IPS-18c (cell line): Measurements from ENCODE around the gene JUNB.

ENCODE experiments used
- H3K4me3 ChIP-seq: 2 replicates; pipeline ENCODE4 v1.7.0; 2013; ENCODE audit warnings: low read depth, mild to moderate bottlenecking, low read length, moderate library complexity; ENCODE audit not compliant: insufficient read depth
- H3K9me3 ChIP-seq: one replicate; pipeline ENCODE4 v1.6.1; 2013; ENCODE audit warnings: mild to moderate bottlenecking, low read length, moderate library complexity; ENCODE audit not compliant: control insufficient read depth, insufficient read depth

Gene JUNB

GRCh38 chr19:12767666-12768065, 23.6 kb upstream of the JUNB start:
- no peaks in the 10 kb centered on the region for H3K9me3 ChIP-seq
- no peak overlapping the region for H3K4me3 ChIP-seq

GRCh38 chr19:12769689-12770088, 21.6 kb upstream of the JUNB start:
- 0 out of 2 replicates have a peak overlapping the region, but pooled peaks have one; percentile 24 for H3K4me3 ChIP-seq

GRCh38 chr19:12770922-12771321, 20.4 kb upstream of the JUNB start:
- Histone ChIP-seq H3K4me3 (no peak overlapping the region), H3K9me3 (no peaks in the 10 kb centered on the region)

More at GRCh38 chr19:12769689-12770088, 21.6 kb upstream of the JUNB start:
- H3K9me3 ChIP-seq: no peaks in the 10 kb centered on the region

GRCh38 chr19:12772323-12772722, 19.0 kb upstream of the JUNB start:
- Histone ChIP-seq H3K9me3 (no peaks in the 10 kb centered on the region), H3K4me3 (no peak overlapping the region)

GRCh38 chr19:12773571-12773970, 17.7 kb upstream of the JUNB start:
- no peaks in the 10 kb centered on the region for H3K9me3 ChIP-seq
- H3K4me3 ChIP-seq: no peak overlapping the region

- H3K4me3 ChIP-seq: peak within 1 kb of the TSS; percentile 81
- no peaks in the 10 kb centered on the region for H3K9me3 ChIP-seq
Observed at GRCh38 chr19:12774588-12775555, 16.4 kb upstream of the JUNB start, which contains the start of gene HOOK2. Gene HOOK2, minus strand, starts transcription at chr19:12775552. Its CDS starts 103 bp downstream, at chr19:12775449.

GRCh38 chr19:12777217-12778016, 13.9 kb upstream of the JUNB start:
- Histone ChIP-seq H3K4me3 (peak overlapping the region; percentile 58; the same call in 1 of the 2 replicates), H3K9me3 (no peaks in the 10 kb centered on the region)

GRCh38 chr19:12778017-12778904, 13.0 kb upstream of the JUNB start:
- Histone ChIP-seq H3K4me3 (peak overlapping the region; percentile 58), H3K9me3 (no peaks in the 10 kb centered on the region)

GRCh38 chr19:12778905-12779161, 12.5 kb upstream of the JUNB start:
- no peaks in the 10 kb centered on the region for H3K9me3 ChIP-seq
- H3K4me3 ChIP-seq: peak overlapping the region; percentile 58

- Histone ChIP-seq H3K4me3 (no peak overlapping the region; the same call in 1 of the 2 replicates), H3K9me3 (no peaks in the 10 kb centered on the region)
Observed at GRCh38 chr19:12779162-12779993, 11.9 kb upstream of the JUNB start.

GRCh38 chr19:12782174-12782423, 9.2 kb upstream of the JUNB start:
- no peaks in the 10 kb centered on the region for H3K9me3 ChIP-seq

GRCh38 chr19:12782424-12783290, 8.6 kb upstream of the JUNB start:
- Histone ChIP-seq H3K4me3 (peak overlapping the region; percentile 57), H3K9me3 (no peaks in the 10 kb centered on the region)

More at GRCh38 chr19:12782174-12782423, 9.2 kb upstream of the JUNB start:
- peak overlapping the region; percentile 57 for H3K4me3 ChIP-seq

- H3K4me3 ChIP-seq: peak overlapping the region; percentile 57
Observed at GRCh38 chr19:12783291-12783848, 7.9 kb upstream of the JUNB start.

GRCh38 chr19:12783849-12784393, 7.4 kb upstream of the JUNB start:
- peak overlapping the region; percentile 28; the same call in 1 of the 2 replicates for H3K4me3 ChIP-seq

More at GRCh38 chr19:12783291-12783848, 7.9 kb upstream of the JUNB start:
- no peaks in the 10 kb centered on the region for H3K9me3 ChIP-seq

GRCh38 chr19:12784394-12784870, 6.9 kb upstream of the JUNB start:
- H3K9me3 ChIP-seq: no peaks in the 10 kb centered on the region
- no peak overlapping the region for H3K4me3 ChIP-seq

More at GRCh38 chr19:12783849-12784393, 7.4 kb upstream of the JUNB start:
- no peaks in the 10 kb centered on the region for H3K9me3 ChIP-seq
